ENCODE results near the gene LILRB4. TPM values are rescaled to one million over a fixed set of nuclear protein-coding genes. Genes with fewer than 3 reads are reported as not detected.
"Not testable (repeated sequence)": the region's sequence is repeated elsewhere in the genome, so short reads cannot be mapped to it uniquely, and the experiment has no call there.

LILRB4 gene
- total RNA-seq, 1 donor from 2014 or later = not detected

DNA sequence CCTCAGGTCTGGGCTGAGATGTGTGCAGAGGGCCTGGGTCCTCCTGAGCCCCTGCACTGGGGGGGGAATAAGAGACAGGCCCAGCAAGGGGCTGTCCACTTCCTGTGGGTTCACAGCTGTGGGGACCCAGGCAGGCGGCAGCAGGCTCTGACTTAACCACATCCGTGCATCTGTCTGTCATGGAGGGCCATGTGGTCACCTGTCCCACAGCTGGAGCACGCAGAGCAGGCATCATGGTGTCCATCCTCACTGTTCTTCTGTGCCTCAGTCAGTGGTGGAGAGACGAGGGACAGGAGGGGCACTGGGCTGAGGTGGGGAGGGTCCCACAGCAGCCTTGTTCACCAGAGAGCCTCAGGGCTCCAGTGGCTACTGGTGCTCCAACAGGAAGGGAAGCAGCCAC lies 45.2 kb downstream of the LILRB4 start:
- H2AFZ ChIP-seq (ENCODE audit: low read depth, low read length) = no peak overlapping the region
- H3K36me3 ChIP-seq (ENCODE audit: insufficient read depth, low read length) = no peaks in the 10 kb centered on the region
- TF ChIP-seq, protein P1, sequence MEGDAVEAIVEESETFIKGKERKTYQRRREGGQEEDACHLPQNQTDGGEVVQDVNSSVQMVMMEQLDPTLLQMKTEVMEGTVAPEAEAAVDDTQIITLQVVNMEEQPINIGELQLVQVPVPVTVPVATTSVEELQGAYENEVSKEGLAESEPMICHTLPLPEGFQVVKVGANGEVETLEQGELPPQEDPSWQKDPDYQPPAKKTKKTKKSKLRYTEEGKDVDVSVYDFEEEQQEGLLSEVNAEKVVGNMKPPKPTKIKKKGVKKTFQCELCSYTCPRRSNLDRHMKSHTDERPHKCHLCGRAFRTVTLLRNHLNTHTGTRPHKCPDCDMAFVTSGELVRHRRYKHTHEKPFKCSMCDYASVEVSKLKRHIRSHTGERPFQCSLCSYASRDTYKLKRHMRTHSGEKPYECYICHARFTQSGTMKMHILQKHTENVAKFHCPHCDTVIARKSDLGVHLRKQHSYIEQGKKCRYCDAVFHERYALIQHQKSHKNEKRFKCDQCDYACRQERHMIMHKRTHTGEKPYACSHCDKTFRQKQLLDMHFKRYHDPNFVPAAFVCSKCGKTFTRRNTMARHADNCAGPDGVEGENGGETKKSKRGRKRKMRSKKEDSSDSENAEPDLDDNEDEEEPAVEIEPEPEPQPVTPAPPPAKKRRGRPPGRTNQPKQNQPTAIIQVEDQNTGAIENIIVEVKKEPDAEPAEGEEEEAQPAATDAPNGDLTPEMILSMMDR (IDR thresholded peaks at IDR 0.05; ENCODE audit: insufficient read depth, low read depth, low read length) = no peak
- TF ChIP-seq EZH2 (IDR thresholded peaks at IDR 0.05; ENCODE audit: insufficient read depth, low read length) = no peak
- FAIRE-seq = no peak
- Mint-ChIP-seq H3K4me3 (ENCODE audit: unreplicated experiment) (no peak overlapping the region), H3K27me3 (ENCODE audit: low read depth, unreplicated experiment) (no peaks in the 10 kb centered on the region), H3K27ac (ENCODE audit: unreplicated experiment) (no peak overlapping the region), H3K36me3 (ENCODE audit: low read depth, unreplicated experiment) (no peaks in the 10 kb centered on the region), H3K9me3 (ENCODE audit: unreplicated experiment) (peaks cover 11% of the 10 kb centered on the region), H3K4me1 (ENCODE audit: low read depth, unreplicated experiment) (no peaks in the 10 kb centered on the region)
- no peak overlapping the region for H3K4me3 ChIP-seq (ENCODE audit: insufficient read depth, low read depth, low read length)
- DNase-seq (ENCODE audit: low read depth) = no peak
- peaks cover 15% of the 10 kb centered on the region for H3K9me3 ChIP-seq (ENCODE audit: insufficient read depth, low read depth, low read length)
- no peaks in the 10 kb centered on the region for H3K27me3 ChIP-seq (ENCODE audit: insufficient read depth, low read length)
- H3K79me2 ChIP-seq (ENCODE audit: insufficient read depth, low read length) = no peaks in the 10 kb centered on the region
- H3K9ac ChIP-seq (ENCODE audit: low read length) = no peak overlapping the region
- H3K4me1 ChIP-seq (ENCODE audit: insufficient read depth, low read length) = no peaks in the 10 kb centered on the region
- H3K27ac ChIP-seq (ENCODE audit: low read depth, low read length) = no peak overlapping the region
- no peak overlapping the region for H3K4me2 ChIP-seq (ENCODE audit: low read length)
- no peaks in the 10 kb centered on the region for H4K20me1 ChIP-seq (ENCODE audit: insufficient read depth, low read length)

DNA sequence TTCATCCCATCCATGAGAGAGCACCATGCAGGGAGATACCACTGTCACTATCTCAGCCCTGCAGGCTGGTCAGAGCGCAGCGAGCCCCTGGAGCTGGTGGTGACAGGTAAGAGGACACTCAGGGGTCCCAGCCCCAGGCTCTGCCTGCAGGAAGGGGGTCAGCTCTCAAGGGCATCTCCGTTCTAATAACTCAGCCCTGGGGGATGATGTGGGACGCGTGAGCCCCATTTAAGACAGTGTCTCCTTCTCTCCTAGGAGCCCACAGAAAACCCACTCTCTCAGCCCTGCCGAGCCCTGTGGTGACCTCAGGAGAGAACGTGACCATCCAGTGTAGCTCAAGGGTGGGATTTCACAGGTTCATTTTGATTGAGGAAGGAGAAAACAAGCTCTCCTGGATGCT lies 46.0 kb downstream of the LILRB4 start:
- Histone ChIP-seq H3K36me3 (ENCODE audit: insufficient read depth, low read length) (no peaks in the 10 kb centered on the region), H3K4me2 (ENCODE audit: low read length) (no peak overlapping the region), H3K27ac (ENCODE audit: low read depth, low read length) (no peak overlapping the region), H4K20me1 (ENCODE audit: insufficient read depth, low read length) (no peaks in the 10 kb centered on the region), H2AFZ (ENCODE audit: low read depth, low read length) (no peak overlapping the region), H3K27me3 (ENCODE audit: insufficient read depth, low read length) (no peaks in the 10 kb centered on the region), H3K9me3 (ENCODE audit: insufficient read depth, low read depth, low read length) (peaks cover 13% of the 10 kb centered on the region), H3K4me3 (ENCODE audit: insufficient read depth, low read depth, low read length) (no peak overlapping the region), H3K9ac (ENCODE audit: low read length) (no peak overlapping the region), H3K79me2 (ENCODE audit: insufficient read depth, low read length) (no peaks in the 10 kb centered on the region), H3K4me1 (ENCODE audit: insufficient read depth, low read length) (no peaks in the 10 kb centered on the region)
- DNase-seq (ENCODE audit: low read depth) (no peak), FAIRE-seq (no peak)
- no peak overlapping the region for H3K27ac Mint-ChIP-seq (ENCODE audit: unreplicated experiment)
- peaks cover 11% of the 10 kb centered on the region for H3K9me3 Mint-ChIP-seq (ENCODE audit: unreplicated experiment)
- no peak for TF ChIP-seq EZH2 (IDR thresholded peaks at IDR 0.05; ENCODE audit: insufficient read depth, low read length)
- TF ChIP-seq, protein P1 (IDR thresholded peaks at IDR 0.05; ENCODE audit: insufficient read depth, low read depth, low read length) = no peak
- H3K36me3 Mint-ChIP-seq (ENCODE audit: low read depth, unreplicated experiment) = no peaks in the 10 kb centered on the region
- H3K27me3 Mint-ChIP-seq (ENCODE audit: low read depth, unreplicated experiment) = no peaks in the 10 kb centered on the region
- H3K4me1 Mint-ChIP-seq (ENCODE audit: low read depth, unreplicated experiment) = no peaks in the 10 kb centered on the region
- H3K4me3 Mint-ChIP-seq (ENCODE audit: unreplicated experiment) = no peak overlapping the region

DNA sequence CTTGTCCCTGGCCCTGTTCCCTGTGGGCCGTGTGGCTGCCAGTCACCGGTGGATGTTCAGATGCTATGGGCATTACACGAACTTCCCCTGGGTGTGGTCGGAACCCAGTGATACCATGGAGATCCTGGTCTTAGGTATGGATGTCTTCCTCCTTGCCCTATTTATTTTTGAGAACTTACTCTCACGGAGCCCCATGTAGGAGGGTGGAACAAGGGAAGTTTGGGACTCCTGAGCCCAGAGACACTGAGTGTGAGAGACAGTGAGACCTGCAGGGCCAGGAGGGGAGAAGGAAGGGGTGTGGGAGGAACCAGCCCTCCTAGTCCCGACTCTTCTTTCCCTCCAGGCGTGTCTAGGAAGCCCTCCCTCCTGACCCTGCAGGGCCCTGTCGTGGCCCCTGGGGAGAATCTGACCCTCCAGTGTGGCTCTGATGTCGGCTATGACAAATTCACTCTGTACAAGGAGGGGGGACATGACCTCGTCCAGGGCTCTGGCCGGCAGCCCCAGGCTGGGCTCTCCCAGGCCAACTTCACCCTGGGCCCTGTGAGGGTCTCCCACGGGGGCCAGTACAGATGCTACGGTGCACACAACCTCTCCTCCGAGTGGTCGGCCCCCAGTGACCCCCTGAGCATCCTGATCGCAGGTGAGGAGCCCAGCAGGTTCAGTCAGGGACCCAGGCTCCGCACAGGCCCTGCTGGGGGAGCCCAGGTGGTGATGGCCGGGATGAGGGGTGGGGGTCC lies 46.6 kb downstream of the LILRB4 start:
- H3K4me1 Mint-ChIP-seq (ENCODE audit: low read depth, unreplicated experiment) = no peaks in the 10 kb centered on the region
- H3K36me3 Mint-ChIP-seq (ENCODE audit: low read depth, unreplicated experiment) = no peaks in the 10 kb centered on the region
- peaks cover 5% of the 10 kb centered on the region for H3K9me3 Mint-ChIP-seq (ENCODE audit: unreplicated experiment)
- H3K4me2 ChIP-seq (ENCODE audit: low read length) = no peak overlapping the region
- DNase-seq (ENCODE audit: low read depth) = no peak
- H3K36me3 ChIP-seq (ENCODE audit: insufficient read depth, low read length) = no peaks in the 10 kb centered on the region
- no peak for TF ChIP-seq EZH2 (IDR thresholded peaks at IDR 0.05; ENCODE audit: insufficient read depth, low read length)
- TF ChIP-seq, protein P1 (IDR thresholded peaks at IDR 0.05; ENCODE audit: insufficient read depth, low read depth, low read length) = no peak
- no peak overlapping the region for H3K9ac ChIP-seq (ENCODE audit: low read length)
- no peak for FAIRE-seq
- H3K27ac Mint-ChIP-seq (ENCODE audit: unreplicated experiment) = no peak overlapping the region
- H3K9me3 ChIP-seq (ENCODE audit: insufficient read depth, low read depth, low read length) = peaks cover 12% of the 10 kb centered on the region
- H3K4me3 ChIP-seq (ENCODE audit: insufficient read depth, low read depth, low read length) = no peak overlapping the region
- H4K20me1 ChIP-seq (ENCODE audit: insufficient read depth, low read length) = no peaks in the 10 kb centered on the region
- H2AFZ ChIP-seq (ENCODE audit: low read depth, low read length) = no peak overlapping the region
- H3K4me3 Mint-ChIP-seq (ENCODE audit: unreplicated experiment) = no peak overlapping the region
- H3K27me3 Mint-ChIP-seq (ENCODE audit: low read depth, unreplicated experiment) = no peaks in the 10 kb centered on the region
- H3K27ac ChIP-seq (ENCODE audit: low read depth, low read length) = no peak overlapping the region
- no peaks in the 10 kb centered on the region for H3K4me1 ChIP-seq (ENCODE audit: insufficient read depth, low read length)
- no peaks in the 10 kb centered on the region for H3K27me3 ChIP-seq (ENCODE audit: insufficient read depth, low read length)
- no peaks in the 10 kb centered on the region for H3K79me2 ChIP-seq (ENCODE audit: insufficient read depth, low read length)

DNA sequence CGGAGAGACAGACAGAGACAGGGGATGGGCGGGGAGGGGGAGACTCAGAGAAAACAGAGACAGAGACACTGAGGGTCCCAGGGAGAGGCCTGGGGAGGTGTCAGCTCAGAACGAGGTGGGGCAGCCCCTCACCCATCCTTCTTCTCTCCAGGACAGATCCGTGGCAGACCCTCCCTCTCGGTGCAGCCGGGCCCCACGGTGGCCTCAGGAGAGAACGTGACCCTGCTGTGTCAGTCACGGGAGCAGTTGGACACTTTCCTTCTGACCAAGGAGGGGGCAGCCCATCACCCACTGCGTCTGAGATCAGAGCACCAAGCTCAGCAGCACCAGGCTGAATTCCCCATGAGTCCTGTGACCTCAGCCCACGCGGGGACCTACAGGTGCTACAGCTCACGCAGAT lies 47.2 kb downstream of the LILRB4 start:
- not testable (repeated sequence) for H3K36me3 ChIP-seq (ENCODE audit: insufficient read depth, low read length); DNase-seq (ENCODE audit: low read depth); H3K27ac Mint-ChIP-seq (ENCODE audit: unreplicated experiment); H3K4me3 Mint-ChIP-seq (ENCODE audit: unreplicated experiment); H3K36me3 Mint-ChIP-seq (ENCODE audit: low read depth, unreplicated experiment); H3K79me2 ChIP-seq (ENCODE audit: insufficient read depth, low read length); H3K27me3 ChIP-seq (ENCODE audit: insufficient read depth, low read length); H3K4me2 ChIP-seq (ENCODE audit: low read length); H2AFZ ChIP-seq (ENCODE audit: low read depth, low read length); H3K9ac ChIP-seq (ENCODE audit: low read length); H3K4me1 Mint-ChIP-seq (ENCODE audit: low read depth, unreplicated experiment); FAIRE-seq; H3K27me3 Mint-ChIP-seq (ENCODE audit: low read depth, unreplicated experiment); H3K9me3 Mint-ChIP-seq (ENCODE audit: unreplicated experiment); H4K20me1 ChIP-seq (ENCODE audit: insufficient read depth, low read length); H3K4me3 ChIP-seq (ENCODE audit: insufficient read depth, low read depth, low read length); H3K27ac ChIP-seq (ENCODE audit: low read depth, low read length); H3K4me1 ChIP-seq (ENCODE audit: insufficient read depth, low read length)
- H3K9me3 ChIP-seq (ENCODE audit: insufficient read depth, low read depth, low read length) = peaks cover 12% of the 10 kb centered on the region

All from astrocyte (in vitro differentiated cells and primary cell).